NCI-H1105 treated with DMSO at 0.1 percent for 48 hours (cell line): ENCODE data around the gene COL23A1.

ENCODE experiments used
- DNase-seq: peaks from one replicate; lab custom pipeline; 2025; lab: John Stamatoyannopoulos, UW

The COL23A1 gene

GRCh38 chr5:178475422-178475821 lies 114.8 kb downstream of the COL23A1 start:
- DNase-seq, result no peak

GRCh38 chr5:178474562-178475184 lies 115.5 kb downstream of the COL23A1 start:
- no peak for DNase-seq

GRCh38 chr5:178473854-178474253 lies 116.3 kb downstream of the COL23A1 start:
- no peak for DNase-seq

- no peak for DNase-seq
Measured at GRCh38 chr5:178472138-178472537, 118.1 kb downstream of the COL23A1 start.

GRCh38 chr5:178471711-178472110 lies 118.5 kb downstream of the COL23A1 start:
- DNase-seq, result no peak

- no peak for DNase-seq
Measured at GRCh38 chr5:178470760-178471025, 119.5 kb downstream of the COL23A1 start.

GRCh38 chr5:178469975-178470759 lies 120.0 kb downstream of the COL23A1 start:
- no peak for DNase-seq

GRCh38 chr5:178469011-178469974 lies 120.9 kb downstream of the COL23A1 start:
- DNase-seq, result no peak

GRCh38 chr5:178468196-178468685 lies 122.0 kb downstream of the COL23A1 start:
- DNase-seq, result no peak

- DNase-seq, result no peak
Measured at GRCh38 chr5:178467568-178468195, 122.5 kb downstream of the COL23A1 start.

- DNase-seq, result no peak
Measured at GRCh38 chr5:178467205-178467567, 123.0 kb downstream of the COL23A1 start.

GRCh38 chr5:178466342-178466741 lies 123.9 kb downstream of the COL23A1 start:
- no peak for DNase-seq

GRCh38 chr5:178465861-178466288 lies 124.3 kb downstream of the COL23A1 start:
- DNase-seq, result no peak

GRCh38 chr5:178465228-178465860 lies 124.8 kb downstream of the COL23A1 start:
- DNase-seq, result no peak

GRCh38 chr5:178464431-178465048 lies 125.7 kb downstream of the COL23A1 start:
- no peak for DNase-seq

- DNase-seq, result no peak
Measured at GRCh38 chr5:178463321-178464155, 126.7 kb downstream of the COL23A1 start.

- DNase-seq, result no peak
Measured at GRCh38 chr5:178462816-178463215, 127.4 kb downstream of the COL23A1 start.

GRCh38 chr5:178462076-178462475 lies 128.1 kb downstream of the COL23A1 start:
- DNase-seq, result no peak

GRCh38 chr5:178461004-178461730 lies 129.0 kb downstream of the COL23A1 start:
- DNase-seq, result no peak

GRCh38 chr5:178460598-178460997 lies 129.6 kb downstream of the COL23A1 start:
- no peak for DNase-seq
